GM21825 (cell line): ENCODE measurements around the gene PITX2.
"Not testable (repeated sequence)": the region's sequence is repeated elsewhere in the genome, so short reads cannot be mapped to it uniquely, and the experiment has no call there.

ENCODE experiments used
- ATAC-seq: cut with Tn5 transposase; IDR thresholded peaks from one replicate; pipeline ENCODE4 v1.9.1; 2021; ENCODE audit warnings: mild to moderate bottlenecking, moderate library complexity; ENCODE audit not compliant: unreplicated experiment

The PITX2 gene

GRCh38 chr4:110612631-110613269 is 10.1 kb downstream of the PITX2 start:
- no peak for ATAC-seq

GRCh38 chr4:110611968-110612447 is 10.9 kb downstream of the PITX2 start:
- ATAC-seq: no peak

GRCh38 chr4:110610940-110611831 is 11.7 kb downstream of the PITX2 start:
- peak; percentile 92 for ATAC-seq

GRCh38 chr4:110610620-110610939 is 12.3 kb downstream of the PITX2 start:
- ATAC-seq: no peak

GRCh38 chr4:110609044-110609750 is 13.7 kb downstream of the PITX2 start:
- ATAC-seq: no peak

- ATAC-seq: no peak
These were observed 17.8 kb downstream of the PITX2 start for GRCh38 chr4:110605077-110605476.

- no peak for ATAC-seq
These were observed 20.8 kb downstream of the PITX2 start for GRCh38 chr4:110602061-110602460.

- no peak for ATAC-seq
These were observed 25.3 kb downstream of the PITX2 start for GRCh38 chr4:110597582-110597981.

GRCh38 chr4:110596431-110596830 is 26.4 kb downstream of the PITX2 start:
- ATAC-seq: no peak

GRCh38 chr4:110595583-110595982 is 27.3 kb downstream of the PITX2 start:
- no peak for ATAC-seq

GRCh38 chr4:110589297-110589696 is 33.6 kb downstream of the PITX2 start:
- no peak for ATAC-seq

- ATAC-seq: no peak
These were observed 35.1 kb downstream of the PITX2 start for GRCh38 chr4:110587666-110588285.

- no peak for ATAC-seq
These were observed 36.6 kb downstream of the PITX2 start for GRCh38 chr4:110586131-110586850.

GRCh38 chr4:110576696-110577095 is 46.2 kb downstream of the PITX2 start:
- not testable (repeated sequence) for ATAC-seq
